HL-60 (cell line): Measurements from ENCODE around the gene NLGN1.

ENCODE experiments used
- GABPA ChIP-seq: IDR thresholded peaks from 2 replicates; pipeline ENCODE4 v1.6.1; 2012; ENCODE audit warnings: low read depth
- TF ChIP-seq, protein P1 (sequence below): IDR thresholded peaks from one replicate; pipeline ENCODE4 v1.5.1; 2011; ENCODE audit warnings: low read length, control low read depth, inconsistent platforms; ENCODE audit not compliant: insufficient read depth
- TF ChIP-seq, protein P2 (sequence below): IDR thresholded peaks from 2 replicates; pipeline ENCODE4 v1.6.1; 2012; ENCODE audit warnings: low read depth; ENCODE audit not compliant: insufficient replicate concordance

DNA sequence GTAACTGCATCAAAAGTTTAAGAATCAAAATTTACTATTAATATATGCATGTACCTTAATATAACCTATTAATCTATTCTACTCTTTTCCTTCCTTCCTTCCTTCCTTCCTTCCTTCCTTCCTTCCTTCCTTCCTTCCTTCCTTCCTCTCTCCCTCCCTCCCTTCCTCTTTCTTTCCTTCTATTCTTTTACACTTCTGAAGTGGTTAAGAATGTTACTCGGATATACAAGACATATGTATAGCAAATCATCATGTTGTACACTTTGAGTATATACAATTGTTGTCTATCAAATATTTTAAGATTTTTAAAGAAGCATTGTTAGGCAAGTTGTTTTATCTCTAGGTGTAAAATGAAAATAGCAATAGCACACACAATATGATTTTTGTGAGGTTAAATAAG lies 748.5 kb downstream of the NLGN1 start:
- TF ChIP-seq, protein P1, sequence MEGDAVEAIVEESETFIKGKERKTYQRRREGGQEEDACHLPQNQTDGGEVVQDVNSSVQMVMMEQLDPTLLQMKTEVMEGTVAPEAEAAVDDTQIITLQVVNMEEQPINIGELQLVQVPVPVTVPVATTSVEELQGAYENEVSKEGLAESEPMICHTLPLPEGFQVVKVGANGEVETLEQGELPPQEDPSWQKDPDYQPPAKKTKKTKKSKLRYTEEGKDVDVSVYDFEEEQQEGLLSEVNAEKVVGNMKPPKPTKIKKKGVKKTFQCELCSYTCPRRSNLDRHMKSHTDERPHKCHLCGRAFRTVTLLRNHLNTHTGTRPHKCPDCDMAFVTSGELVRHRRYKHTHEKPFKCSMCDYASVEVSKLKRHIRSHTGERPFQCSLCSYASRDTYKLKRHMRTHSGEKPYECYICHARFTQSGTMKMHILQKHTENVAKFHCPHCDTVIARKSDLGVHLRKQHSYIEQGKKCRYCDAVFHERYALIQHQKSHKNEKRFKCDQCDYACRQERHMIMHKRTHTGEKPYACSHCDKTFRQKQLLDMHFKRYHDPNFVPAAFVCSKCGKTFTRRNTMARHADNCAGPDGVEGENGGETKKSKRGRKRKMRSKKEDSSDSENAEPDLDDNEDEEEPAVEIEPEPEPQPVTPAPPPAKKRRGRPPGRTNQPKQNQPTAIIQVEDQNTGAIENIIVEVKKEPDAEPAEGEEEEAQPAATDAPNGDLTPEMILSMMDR, result no peak
- TF ChIP-seq, protein P2, sequence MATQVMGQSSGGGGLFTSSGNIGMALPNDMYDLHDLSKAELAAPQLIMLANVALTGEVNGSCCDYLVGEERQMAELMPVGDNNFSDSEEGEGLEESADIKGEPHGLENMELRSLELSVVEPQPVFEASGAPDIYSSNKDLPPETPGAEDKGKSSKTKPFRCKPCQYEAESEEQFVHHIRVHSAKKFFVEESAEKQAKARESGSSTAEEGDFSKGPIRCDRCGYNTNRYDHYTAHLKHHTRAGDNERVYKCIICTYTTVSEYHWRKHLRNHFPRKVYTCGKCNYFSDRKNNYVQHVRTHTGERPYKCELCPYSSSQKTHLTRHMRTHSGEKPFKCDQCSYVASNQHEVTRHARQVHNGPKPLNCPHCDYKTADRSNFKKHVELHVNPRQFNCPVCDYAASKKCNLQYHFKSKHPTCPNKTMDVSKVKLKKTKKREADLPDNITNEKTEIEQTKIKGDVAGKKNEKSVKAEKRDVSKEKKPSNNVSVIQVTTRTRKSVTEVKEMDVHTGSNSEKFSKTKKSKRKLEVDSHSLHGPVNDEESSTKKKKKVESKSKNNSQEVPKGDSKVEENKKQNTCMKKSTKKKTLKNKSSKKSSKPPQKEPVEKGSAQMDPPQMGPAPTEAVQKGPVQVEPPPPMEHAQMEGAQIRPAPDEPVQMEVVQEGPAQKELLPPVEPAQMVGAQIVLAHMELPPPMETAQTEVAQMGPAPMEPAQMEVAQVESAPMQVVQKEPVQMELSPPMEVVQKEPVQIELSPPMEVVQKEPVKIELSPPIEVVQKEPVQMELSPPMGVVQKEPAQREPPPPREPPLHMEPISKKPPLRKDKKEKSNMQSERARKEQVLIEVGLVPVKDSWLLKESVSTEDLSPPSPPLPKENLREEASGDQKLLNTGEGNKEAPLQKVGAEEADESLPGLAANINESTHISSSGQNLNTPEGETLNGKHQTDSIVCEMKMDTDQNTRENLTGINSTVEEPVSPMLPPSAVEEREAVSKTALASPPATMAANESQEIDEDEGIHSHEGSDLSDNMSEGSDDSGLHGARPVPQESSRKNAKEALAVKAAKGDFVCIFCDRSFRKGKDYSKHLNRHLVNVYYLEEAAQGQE, result no peak
- no peak for TF ChIP-seq GABPA
